Measurements from ENCODE around the gene SOS1.

GRCh38 chr2:39133215-39133851 is 12.5 kb upstream of the SOS1 start:
- TF ChIP-seq CTCF (IDR thresholded peaks at IDR 0.05) (no peak), EP300 (IDR thresholded peaks at IDR 0.05) (no peak)

Measured in gastroesophageal sphincter (tissue), 3 donors.